Dermis microvascular lymphatic vessel endothelial cell (primary cell): ENCODE results near the gene IMP4. TPM values are rescaled to one million over a fixed set of nuclear protein-coding genes. Genes with fewer than 3 reads are reported as not detected.

ENCODE experiments used
- total RNA-seq: library from RNA; depleted of rRNA; stranded (reverse); fragments of >200 nt; gene quantifications from 2 replicates; pipeline ENCODE4 v1.2.1, GENCODE V29; 2014

IMP4 gene
- total RNA-seq, 1 donor from 2014 or later, result 78.1 TPM

Other genes starting within 250 kb of the IMP4 start
- 0.13 and 0.25 TPM in 2 replicates for gene POTEF, start 213.7 kb upstream of the IMP4 start, total RNA-seq
- 0.51 and 0.64 TPM in 2 replicates for gene CCDC74B, start 197.8 kb upstream of the IMP4 start, total RNA-seq
- gene SMPD4, start 161.3 kb upstream of the IMP4 start, total RNA-seq, result 10.4 and 15.7 TPM in 2 replicates
- gene MZT2B, start 160.6 kb upstream of the IMP4 start, total RNA-seq, result 153 and 186 TPM in 2 replicates
- gene TUBA3E, start 144.5 kb upstream of the IMP4 start, total RNA-seq, result not detected in 2 replicates
- 20.0 and 27.4 TPM in 2 replicates for gene PTPN18, start 13.2 kb downstream of the IMP4 start, total RNA-seq
- gene POTEI, start 166.4 kb downstream of the IMP4 start, total RNA-seq, result 0.25 and 0.26 TPM in 2 replicates
- gene CFC1B, start 178.3 kb downstream of the IMP4 start, total RNA-seq, result not detected in 2 replicates